SK-N-SH treated with all-trans-retinoic acid at 6 μM for 48 hours (cell line): ENCODE measurements around the gene SERPINA1.

ENCODE experiments used
- ATAC-seq: fragments of 200-7000 bp; cut with Tn5 transposase; 3 replicates; pipeline ENCODE4 v1.9.1; 2020; ENCODE audit warnings: mild to moderate bottlenecking, moderate library complexity
- ARNTL ChIP-seq: fragments of 450-650 bp; formaldehyde crosslinking; IDR thresholded peaks from 2 replicates; pipeline ENCODE4 v1.5.0; 2020; ENCODE audit warnings: low read depth, mild to moderate bottlenecking, moderate library complexity, borderline replicate concordance
- BACH2 ChIP-seq: fragments of 250-450 bp; sonication (Bioruptor Pico); IDR thresholded peaks from 2 replicates; pipeline ENCODE4 v1.9.0; 2021; ENCODE audit warnings: mild to moderate bottlenecking, borderline replicate concordance
- CSDC2 ChIP-seq: fragments of 250-450 bp; sonication (Bioruptor Pico); IDR thresholded peaks from 2 replicates; pipeline ENCODE4 v1.5.0; 2020; ENCODE audit warnings: mild to moderate bottlenecking, moderate library complexity
- ESRRG ChIP-seq: fragments of 250-450 bp; sonication (Bioruptor Pico); IDR thresholded peaks from 2 replicates; pipeline ENCODE4 v1.6.1; 2021; ENCODE audit warnings: mild to moderate bottlenecking
- GLIS3 ChIP-seq: fragments of 250-450 bp; sonication (Bioruptor Pico); IDR thresholded peaks from 2 replicates; pipeline ENCODE4 v1.5.0; 2020; ENCODE audit warnings: mild to moderate bottlenecking, moderate library complexity
- ISL1 ChIP-seq: fragments of 250-450 bp; sonication (Bioruptor Pico); IDR thresholded peaks from 2 replicates; pipeline ENCODE4 v2.1.2; 2022; ENCODE audit warnings: mild to moderate bottlenecking, moderate library complexity
- PATZ1 ChIP-seq: fragments of 250-450 bp; sonication (Bioruptor Pico); IDR thresholded peaks from 2 replicates; pipeline ENCODE4 v1.8.0; 2020; ENCODE audit warnings: mild to moderate bottlenecking, moderate library complexity, borderline replicate concordance
- PPARA ChIP-seq: fragments of 250-450 bp; sonication (Bioruptor Pico); IDR thresholded peaks from 2 replicates; pipeline ENCODE4 v1.5.0; 2020; ENCODE audit warnings: mild to moderate bottlenecking, borderline replicate concordance
- RARB ChIP-seq: fragments of 250-450 bp; sonication (Bioruptor Pico); IDR thresholded peaks from 2 replicates; pipeline ENCODE4 v1.8.0; 2021; ENCODE audit warnings: mild to moderate bottlenecking, moderate library complexity
- SNAI2 ChIP-seq: fragments of 250-450 bp; sonication (Bioruptor Pico); IDR thresholded peaks from 2 replicates; pipeline ENCODE4 v1.5.0; 2020; ENCODE audit warnings: mild to moderate bottlenecking, moderate library complexity
- TCF4 ChIP-seq: fragments of 250-450 bp; sonication (Bioruptor Pico); IDR thresholded peaks from 2 replicates; pipeline ENCODE4 v1.8.0; 2021; ENCODE audit warnings: mild to moderate bottlenecking, moderate library complexity, borderline replicate concordance
- TOX ChIP-seq: fragments of 250-450 bp; sonication (Bioruptor Pico); IDR thresholded peaks from 2 replicates; pipeline ENCODE4 v1.8.0; 2021; ENCODE audit warnings: mild to moderate bottlenecking, moderate library complexity, borderline replicate concordance
- ZC3H10 ChIP-seq: fragments of 250-450 bp; sonication (Bioruptor Pico); IDR thresholded peaks from 2 replicates; pipeline ENCODE4 v1.5.1; 2021; ENCODE audit warnings: mild to moderate bottlenecking, moderate library complexity
- ZFP3 ChIP-seq: fragments of 250-450 bp; sonication (Bioruptor Pico); IDR thresholded peaks from 2 replicates; pipeline ENCODE4 v1.5.0; 2020; ENCODE audit warnings: mild to moderate bottlenecking, moderate library complexity
- ZFP30 ChIP-seq: fragments of 450-650 bp; formaldehyde crosslinking; IDR thresholded peaks from 2 replicates; pipeline ENCODE4 v1.5.0; 2022; ENCODE audit warnings: mild to moderate bottlenecking, moderate library complexity
- ZNF565 ChIP-seq: fragments of 450-650 bp; formaldehyde crosslinking; conservative IDR thresholded peaks from 2 replicates; pipeline ENCODE4 v1.5.0; 2020; ENCODE audit warnings: low read depth, mild to moderate bottlenecking, moderate library complexity
- ZNF70 ChIP-seq: fragments of 450-650 bp; formaldehyde crosslinking; IDR thresholded peaks from 2 replicates; pipeline ENCODE4 v1.5.0; 2020; ENCODE audit warnings: mild to moderate bottlenecking, moderate library complexity
- ZNF8 ChIP-seq: fragments of 450-650 bp; formaldehyde crosslinking; IDR thresholded peaks from 2 replicates; pipeline ENCODE4 v1.5.0; 2020; ENCODE audit warnings: mild to moderate bottlenecking, moderate library complexity
- TF ChIP-seq, protein P1 (sequence below): fragments of 250-450 bp; sonication (Bioruptor Pico); IDR thresholded peaks from 2 replicates; pipeline ENCODE4 v1.5.1; 2020; ENCODE audit warnings: low read depth, mild to moderate bottlenecking, moderate library complexity
- TF ChIP-seq, protein P2 (sequence below): fragments of 250-450 bp; sonication (Bioruptor Pico); IDR thresholded peaks from 2 replicates; pipeline ENCODE4 v1.5.0; 2020; ENCODE audit warnings: mild to moderate bottlenecking, moderate library complexity
- TF ChIP-seq, protein P3 (sequence below): fragments of 250-450 bp; sonication (Bioruptor Pico); IDR thresholded peaks from 2 replicates; pipeline ENCODE4 v1.5.1; 2021; ENCODE audit warnings: mild to moderate bottlenecking, moderate library complexity

The SERPINA1 gene

GRCh38 chr14:94386085-94387031 lies 2.0 kb downstream of the SERPINA1 start (continued):
- TF ChIP-seq PATZ1 (CRISPR knock-in tag) (no peak), ISL1 (no peak), SNAI2 (CRISPR knock-in tag) (no peak), ESRRG (no peak)

DNA sequence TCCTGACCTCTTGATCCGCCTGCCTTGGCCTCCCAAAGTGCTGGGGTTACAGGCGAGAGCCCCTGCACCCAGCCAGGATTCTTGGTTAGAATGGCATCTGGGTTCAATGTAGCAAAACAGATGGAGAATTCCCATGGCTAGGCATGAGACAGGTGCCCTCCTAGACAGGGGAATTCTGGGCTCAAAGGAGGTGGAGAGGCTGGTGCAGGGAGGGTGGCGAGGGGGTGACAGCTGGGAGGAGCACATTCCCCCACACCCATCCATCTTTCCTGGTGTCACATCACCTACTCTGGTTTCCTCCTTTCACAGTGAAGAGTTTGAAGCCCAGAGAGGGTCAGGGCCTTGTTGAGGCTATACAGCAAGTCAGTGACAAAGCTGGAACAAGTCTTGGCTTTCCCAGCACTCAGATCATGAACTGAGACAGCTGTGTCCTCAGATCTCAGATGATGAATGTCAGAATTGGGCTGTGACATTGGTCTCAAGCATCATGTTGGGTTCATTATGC lies 2.8 kb downstream of the SERPINA1 start:
- ATAC-seq = no peak
- TF ChIP-seq, protein P1, sequence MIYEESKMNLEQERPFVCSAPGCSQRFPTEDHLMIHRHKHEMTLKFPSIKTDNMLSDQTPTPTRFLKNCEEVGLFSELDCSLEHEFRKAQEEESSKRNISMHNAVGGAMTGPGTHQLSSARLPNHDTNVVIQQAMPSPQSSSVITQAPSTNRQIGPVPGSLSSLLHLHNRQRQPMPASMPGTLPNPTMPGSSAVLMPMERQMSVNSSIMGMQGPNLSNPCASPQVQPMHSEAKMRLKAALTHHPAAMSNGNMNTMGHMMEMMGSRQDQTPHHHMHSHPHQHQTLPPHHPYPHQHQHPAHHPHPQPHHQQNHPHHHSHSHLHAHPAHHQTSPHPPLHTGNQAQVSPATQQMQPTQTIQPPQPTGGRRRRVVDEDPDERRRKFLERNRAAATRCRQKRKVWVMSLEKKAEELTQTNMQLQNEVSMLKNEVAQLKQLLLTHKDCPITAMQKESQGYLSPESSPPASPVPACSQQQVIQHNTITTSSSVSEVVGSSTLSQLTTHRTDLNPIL (CRISPR knock-in tag) = no peak
- TF ChIP-seq ZNF8 (CRISPR knock-in tag) (no peak), RARB (CRISPR knock-in tag) (no peak), TOX (CRISPR knock-in tag) (no peak), ZFP30 (no peak), ZNF70 (CRISPR knock-in tag) (no peak), PPARA (CRISPR knock-in tag) (no peak), ARNTL (no peak), BACH2 (CRISPR knock-in tag) (no peak), ZFP3 (no peak), TCF4 (CRISPR knock-in tag) (no peak)

- TF ChIP-seq GLIS3 (CRISPR knock-in tag) (no peak), RARB (CRISPR knock-in tag) (no peak), ARNTL (no peak), ISL1 (no peak), ZNF8 (CRISPR knock-in tag) (no peak), CSDC2 (CRISPR knock-in tag) (no peak), ESRRG (no peak), TCF4 (CRISPR knock-in tag) (no peak), ZNF565 (CRISPR knock-in tag) (no peak), SNAI2 (CRISPR knock-in tag) (no peak), ZC3H10 (CRISPR knock-in tag) (no peak), ZNF70 (CRISPR knock-in tag) (no peak), ZFP3 (no peak), BACH2 (CRISPR knock-in tag) (no peak)
- TF ChIP-seq, protein P2, sequence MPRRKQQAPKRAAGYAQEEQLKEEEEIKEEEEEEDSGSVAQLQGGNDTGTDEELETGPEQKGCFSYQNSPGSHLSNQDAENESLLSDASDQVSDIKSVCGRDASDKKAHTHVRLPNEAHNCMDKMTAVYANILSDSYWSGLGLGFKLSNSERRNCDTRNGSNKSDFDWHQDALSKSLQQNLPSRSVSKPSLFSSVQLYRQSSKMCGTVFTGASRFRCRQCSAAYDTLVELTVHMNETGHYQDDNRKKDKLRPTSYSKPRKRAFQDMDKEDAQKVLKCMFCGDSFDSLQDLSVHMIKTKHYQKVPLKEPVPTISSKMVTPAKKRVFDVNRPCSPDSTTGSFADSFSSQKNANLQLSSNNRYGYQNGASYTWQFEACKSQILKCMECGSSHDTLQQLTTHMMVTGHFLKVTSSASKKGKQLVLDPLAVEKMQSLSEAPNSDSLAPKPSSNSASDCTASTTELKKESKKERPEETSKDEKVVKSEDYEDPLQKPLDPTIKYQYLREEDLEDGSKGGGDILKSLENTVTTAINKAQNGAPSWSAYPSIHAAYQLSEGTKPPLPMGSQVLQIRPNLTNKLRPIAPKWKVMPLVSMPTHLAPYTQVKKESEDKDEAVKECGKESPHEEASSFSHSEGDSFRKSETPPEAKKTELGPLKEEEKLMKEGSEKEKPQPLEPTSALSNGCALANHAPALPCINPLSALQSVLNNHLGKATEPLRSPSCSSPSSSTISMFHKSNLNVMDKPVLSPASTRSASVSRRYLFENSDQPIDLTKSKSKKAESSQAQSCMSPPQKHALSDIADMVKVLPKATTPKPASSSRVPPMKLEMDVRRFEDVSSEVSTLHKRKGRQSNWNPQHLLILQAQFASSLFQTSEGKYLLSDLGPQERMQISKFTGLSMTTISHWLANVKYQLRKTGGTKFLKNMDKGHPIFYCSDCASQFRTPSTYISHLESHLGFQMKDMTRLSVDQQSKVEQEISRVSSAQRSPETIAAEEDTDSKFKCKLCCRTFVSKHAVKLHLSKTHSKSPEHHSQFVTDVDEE (CRISPR knock-in tag) = no peak
- TF ChIP-seq, protein P1 (CRISPR knock-in tag) = no peak
- TF ChIP-seq, protein P3, sequence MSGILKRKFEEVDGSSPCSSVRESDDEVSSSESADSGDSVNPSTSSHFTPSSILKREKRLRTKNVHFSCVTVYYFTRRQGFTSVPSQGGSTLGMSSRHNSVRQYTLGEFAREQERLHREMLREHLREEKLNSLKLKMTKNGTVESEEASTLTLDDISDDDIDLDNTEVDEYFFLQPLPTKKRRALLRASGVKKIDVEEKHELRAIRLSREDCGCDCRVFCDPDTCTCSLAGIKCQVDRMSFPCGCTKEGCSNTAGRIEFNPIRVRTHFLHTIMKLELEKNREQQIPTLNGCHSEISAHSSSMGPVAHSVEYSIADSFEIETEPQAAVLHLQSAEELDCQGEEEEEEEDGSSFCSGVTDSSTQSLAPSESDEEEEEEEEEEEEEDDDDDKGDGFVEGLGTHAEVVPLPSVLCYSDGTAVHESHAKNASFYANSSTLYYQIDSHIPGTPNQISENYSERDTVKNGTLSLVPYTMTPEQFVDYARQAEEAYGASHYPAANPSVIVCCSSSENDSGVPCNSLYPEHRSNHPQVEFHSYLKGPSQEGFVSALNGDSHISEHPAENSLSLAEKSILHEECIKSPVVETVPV = no peak
- no peak for ATAC-seq
Measured at GRCh38 chr14:94384342-94384741, 4.1 kb downstream of the SERPINA1 start.
